Esophagus squamous epithelium (tissue), 4 donors: ENCODE results near the gene KANK2.

Experiments used
- POLR2A ChIP-seq, 4 donors: fragments of 450-650 bp; IDR thresholded peaks; one replicate each; pipeline ENCODE4 v1.6.1; 2017; ENCODE audit warnings: antibody characterized with exemption in 4 of 4, mild to moderate bottlenecking in 4 of 4, moderate library complexity in 3 of 4
- TF ChIP-seq, protein P1 (sequence below), 6 experiments: fragments of 450-650 bp in 4 of 6; fragments of 200-600 bp in 2 of 6; sonication (generic) in 2 of 6; IDR thresholded peaks; one replicate each; pipeline ENCODE4 v1.5.1; 2016 to 2019; ENCODE audit warnings: antibody characterized with exemption in 6 of 6, mild to moderate bottlenecking in 4 of 6, moderate library complexity in 4 of 6

DNA sequence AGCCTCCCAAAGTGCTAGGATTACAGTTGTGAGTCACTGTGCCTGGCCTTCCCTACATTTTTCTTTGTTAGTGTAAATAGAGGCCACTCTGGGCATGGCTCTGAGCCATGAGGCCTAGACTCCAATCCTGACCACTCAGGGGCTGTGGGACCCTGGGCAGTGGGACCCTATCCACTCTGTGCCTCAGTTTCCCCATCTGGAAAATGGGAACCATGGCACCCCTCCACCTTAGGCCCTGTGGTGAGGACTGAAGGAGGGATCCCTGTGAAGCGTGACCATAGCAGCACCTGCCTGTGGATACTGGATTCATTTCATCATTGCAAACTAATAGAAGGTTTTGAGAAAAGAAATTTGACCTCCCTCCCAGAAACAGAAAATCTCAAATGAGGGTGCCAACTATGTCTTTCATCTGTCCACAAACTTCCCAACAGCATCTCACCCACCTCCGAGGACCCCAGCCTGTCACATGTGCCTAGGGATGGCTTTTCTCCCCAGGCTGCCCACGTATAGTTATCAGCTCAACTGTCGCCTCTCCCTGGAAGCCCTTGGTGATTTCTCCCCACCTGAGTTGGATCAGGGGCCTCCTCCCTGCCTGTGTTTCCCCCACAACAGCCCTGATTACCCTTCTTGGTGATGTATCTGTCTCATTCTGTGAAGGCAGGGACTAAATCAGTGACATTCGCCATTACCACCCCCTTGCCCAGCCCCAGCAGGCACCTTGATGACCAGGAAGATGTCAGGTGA lies 47.7 kb upstream of the KANK2 start:
- TF ChIP-seq, protein P1, sequence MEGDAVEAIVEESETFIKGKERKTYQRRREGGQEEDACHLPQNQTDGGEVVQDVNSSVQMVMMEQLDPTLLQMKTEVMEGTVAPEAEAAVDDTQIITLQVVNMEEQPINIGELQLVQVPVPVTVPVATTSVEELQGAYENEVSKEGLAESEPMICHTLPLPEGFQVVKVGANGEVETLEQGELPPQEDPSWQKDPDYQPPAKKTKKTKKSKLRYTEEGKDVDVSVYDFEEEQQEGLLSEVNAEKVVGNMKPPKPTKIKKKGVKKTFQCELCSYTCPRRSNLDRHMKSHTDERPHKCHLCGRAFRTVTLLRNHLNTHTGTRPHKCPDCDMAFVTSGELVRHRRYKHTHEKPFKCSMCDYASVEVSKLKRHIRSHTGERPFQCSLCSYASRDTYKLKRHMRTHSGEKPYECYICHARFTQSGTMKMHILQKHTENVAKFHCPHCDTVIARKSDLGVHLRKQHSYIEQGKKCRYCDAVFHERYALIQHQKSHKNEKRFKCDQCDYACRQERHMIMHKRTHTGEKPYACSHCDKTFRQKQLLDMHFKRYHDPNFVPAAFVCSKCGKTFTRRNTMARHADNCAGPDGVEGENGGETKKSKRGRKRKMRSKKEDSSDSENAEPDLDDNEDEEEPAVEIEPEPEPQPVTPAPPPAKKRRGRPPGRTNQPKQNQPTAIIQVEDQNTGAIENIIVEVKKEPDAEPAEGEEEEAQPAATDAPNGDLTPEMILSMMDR (IDR thresholded peaks at IDR 0.05) = no peak
- TF ChIP-seq POLR2A (IDR thresholded peaks at IDR 0.05) = no peak
